ENCODE data around the gene HOXD9.

GRCh38 chr2:176172895-176173566, 50.5 kb downstream of the HOXD9 start:
- TF ChIP-seq KDM1A (IDR thresholded peaks at IDR 0.05; ENCODE audit: borderline replicate concordance, low read length) (no peak), ATF2 (IDR thresholded peaks at IDR 0.05; ENCODE audit: low read length) (no peak)
- TF ChIP-seq, protein P1, sequence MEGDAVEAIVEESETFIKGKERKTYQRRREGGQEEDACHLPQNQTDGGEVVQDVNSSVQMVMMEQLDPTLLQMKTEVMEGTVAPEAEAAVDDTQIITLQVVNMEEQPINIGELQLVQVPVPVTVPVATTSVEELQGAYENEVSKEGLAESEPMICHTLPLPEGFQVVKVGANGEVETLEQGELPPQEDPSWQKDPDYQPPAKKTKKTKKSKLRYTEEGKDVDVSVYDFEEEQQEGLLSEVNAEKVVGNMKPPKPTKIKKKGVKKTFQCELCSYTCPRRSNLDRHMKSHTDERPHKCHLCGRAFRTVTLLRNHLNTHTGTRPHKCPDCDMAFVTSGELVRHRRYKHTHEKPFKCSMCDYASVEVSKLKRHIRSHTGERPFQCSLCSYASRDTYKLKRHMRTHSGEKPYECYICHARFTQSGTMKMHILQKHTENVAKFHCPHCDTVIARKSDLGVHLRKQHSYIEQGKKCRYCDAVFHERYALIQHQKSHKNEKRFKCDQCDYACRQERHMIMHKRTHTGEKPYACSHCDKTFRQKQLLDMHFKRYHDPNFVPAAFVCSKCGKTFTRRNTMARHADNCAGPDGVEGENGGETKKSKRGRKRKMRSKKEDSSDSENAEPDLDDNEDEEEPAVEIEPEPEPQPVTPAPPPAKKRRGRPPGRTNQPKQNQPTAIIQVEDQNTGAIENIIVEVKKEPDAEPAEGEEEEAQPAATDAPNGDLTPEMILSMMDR (IDR thresholded peaks at IDR 0.05; ENCODE audit: control extremely low read depth in 1 of 3, insufficient read depth in 1 of 3, low read depth in 1 of 3, low read length in 3 of 3): no peak
